GM21723 (cell line): Measurements from ENCODE around the gene ZC3H12A.

ENCODE experiments used
- ATAC-seq: cut with Tn5 transposase; IDR thresholded peaks from one replicate; pipeline ENCODE4 v1.9.1; 2021; ENCODE audit warnings: mild to moderate bottlenecking, moderate library complexity; ENCODE audit not compliant: unreplicated experiment

Gene ZC3H12A

DNA sequence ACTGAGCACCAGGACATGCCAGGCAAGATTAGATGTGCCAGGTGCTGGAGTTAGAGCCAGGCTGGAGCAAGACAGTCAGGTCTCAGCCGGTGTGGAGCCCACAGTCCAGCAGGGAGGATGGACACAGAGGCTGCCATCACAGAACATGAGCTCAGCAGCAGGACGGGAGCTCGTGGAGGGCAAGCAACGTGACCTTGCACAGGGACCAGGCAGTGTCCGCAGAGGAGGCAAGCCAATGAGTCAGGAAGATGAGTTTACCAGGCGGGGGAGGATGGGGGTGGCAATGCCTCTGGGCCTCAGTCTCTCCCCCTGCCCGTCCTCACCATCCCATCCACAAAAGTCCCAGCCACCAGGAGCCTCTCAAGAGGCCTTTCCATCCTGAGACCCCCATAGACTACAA, 20.7 kb upstream of the ZC3H12A start:
- ATAC-seq = no peak

DNA sequence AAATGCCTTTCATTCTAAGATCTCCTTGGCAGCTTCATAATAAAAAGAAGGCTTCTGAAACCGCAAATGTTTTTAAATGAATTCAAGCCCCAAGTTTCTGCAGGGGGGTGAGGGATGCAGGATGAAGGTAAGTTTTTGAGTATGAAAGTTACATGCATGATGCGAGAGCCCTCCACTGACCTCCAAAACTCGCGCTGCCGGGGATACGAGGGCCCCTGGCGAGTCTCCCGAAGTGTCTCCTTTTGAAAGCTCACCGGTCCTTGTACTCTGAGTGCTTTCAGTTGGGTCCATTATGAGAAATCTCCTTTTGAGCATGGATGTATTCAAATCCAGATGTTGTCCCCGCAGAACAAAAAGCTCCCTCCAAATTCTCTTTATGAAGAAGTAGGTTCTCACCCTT, 18.9 kb upstream of the ZC3H12A start:
- ATAC-seq = no peak

DNA sequence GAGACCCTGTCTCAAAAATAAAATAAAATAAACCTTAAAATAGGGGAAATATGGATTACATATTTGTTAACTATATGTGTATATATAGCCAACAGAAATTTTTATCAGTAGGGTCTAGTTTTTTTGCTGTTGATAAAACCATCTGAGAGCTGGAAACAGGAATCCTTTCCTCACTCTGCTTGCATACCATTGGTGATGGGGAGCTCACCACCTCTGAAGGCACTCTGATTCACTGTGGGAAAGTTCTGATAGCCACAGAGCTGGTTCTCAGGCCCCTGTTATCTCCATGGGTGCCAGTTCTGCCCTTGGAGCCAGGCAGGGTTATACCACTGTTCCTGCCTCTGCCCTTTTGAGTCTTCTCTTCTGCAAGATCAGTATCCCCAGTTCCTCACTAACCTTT, 17.8 kb upstream of the ZC3H12A start:
- no peak for ATAC-seq

DNA sequence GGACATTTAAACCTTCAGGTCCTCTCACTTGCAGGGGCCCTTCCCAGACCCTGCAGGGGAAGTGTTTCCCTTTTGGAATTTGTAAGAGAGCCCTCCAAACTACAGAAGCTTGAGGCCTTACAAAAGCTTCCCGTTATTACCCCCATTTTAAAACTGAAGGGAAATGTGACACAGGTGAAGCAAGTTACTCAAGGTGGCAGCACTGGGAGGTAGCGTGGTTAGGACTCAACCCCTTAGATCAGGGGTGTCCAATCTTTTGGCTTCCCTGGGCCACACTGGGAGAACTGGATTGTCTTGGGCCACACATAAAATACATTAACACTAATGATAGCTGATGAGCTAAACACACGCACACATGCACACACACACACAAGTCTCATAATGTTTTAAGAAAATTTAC, 15.8 kb upstream of the ZC3H12A start:
- no peak for ATAC-seq

DNA sequence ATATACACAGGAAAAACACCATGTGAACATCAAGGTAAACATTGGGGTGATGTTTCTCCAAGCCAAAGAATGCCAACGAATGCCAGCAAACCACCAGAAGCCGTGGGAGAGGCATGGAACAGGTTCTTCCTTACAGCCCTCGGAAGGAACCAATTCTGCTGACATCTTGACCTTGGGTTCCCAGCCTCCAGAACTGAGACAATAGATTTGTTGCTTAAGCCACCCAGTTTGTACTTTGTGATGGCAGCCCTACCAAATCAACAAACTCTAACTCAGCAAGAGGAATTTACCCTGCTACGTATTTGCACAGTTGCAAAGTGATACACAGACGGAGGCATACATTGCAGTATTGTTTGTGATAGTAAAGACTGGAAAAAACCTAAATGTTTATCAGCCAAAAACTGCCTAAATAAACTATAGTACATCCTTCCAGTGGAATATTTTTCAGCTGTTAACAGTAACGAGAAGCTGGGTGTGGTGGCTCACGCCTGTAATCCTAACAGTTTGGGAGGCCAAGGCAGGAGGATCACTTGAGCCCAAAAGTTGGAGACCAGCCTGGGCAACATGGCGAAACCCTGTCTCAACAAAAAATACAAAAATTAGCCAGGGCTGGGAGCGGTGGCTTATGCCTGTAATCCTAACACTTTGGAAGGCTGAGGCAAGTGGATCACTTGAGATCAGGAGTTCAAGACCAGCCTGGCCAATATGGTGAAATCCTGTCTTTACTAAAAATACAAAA, 12.5 kb upstream of the ZC3H12A start:
- no peak for ATAC-seq

DNA sequence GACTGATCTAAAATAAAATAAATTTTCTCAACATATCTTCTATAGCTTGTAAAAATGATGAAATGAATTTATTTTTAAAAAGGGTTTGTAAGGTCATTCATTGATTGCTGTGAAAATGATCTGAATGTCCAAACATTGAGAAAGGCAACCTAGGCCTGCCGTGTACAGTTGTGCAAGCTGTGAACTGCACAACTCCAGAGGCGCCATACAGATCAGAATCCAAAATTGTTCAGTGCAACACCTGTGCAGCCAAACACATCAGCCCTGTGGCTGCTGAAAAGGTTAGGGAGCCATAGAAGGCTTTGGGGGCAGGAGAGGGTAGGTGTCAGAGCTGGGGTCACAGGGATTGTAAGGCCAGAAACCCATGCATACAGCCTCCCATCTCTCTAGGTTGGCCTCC, 9.9 kb upstream of the ZC3H12A start:
- ATAC-seq = no peak

DNA sequence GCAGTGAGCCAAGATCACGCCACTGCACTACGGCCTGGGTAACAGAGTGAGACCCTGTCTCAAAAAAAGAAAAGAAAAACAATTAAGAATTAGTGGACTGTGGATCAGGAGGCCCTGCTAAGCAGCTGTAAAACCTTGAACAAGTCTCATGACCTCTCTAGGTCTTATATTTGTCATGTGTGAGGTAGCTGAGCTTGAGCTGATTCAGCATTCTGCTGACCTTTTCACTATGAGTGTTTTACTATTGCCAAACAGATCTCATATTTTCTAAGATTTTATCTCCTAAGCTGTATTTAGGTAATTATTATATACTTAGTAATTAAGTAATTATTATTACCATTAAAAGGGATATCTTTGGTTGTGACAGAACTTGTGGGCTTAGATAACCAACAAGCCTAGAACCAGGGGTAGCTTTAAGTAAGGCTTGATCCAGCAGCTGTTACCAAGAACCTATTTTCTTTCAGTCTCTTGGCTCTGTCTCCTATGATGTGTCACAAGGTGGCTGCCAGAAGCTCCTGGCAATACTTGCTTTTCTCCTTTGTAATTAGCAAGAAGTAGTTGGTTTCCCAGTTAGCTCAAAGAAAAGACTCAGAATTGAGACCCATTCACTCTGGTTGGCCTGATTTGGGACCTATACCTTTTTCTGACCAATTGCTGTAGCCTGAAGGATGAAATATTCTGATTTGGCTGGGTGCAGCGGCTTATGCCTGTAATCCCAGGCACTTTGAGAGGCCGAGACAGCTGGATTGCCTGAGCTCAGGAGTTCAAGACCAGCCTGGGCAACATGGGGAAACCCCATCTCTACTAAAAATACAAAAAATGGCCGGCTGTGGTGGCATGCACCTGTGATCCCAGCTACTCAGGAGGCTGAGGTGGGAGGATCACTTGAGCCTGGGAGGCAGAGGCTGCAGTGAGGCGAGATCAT, 8.5 kb upstream of the ZC3H12A start:
- no peak for ATAC-seq

DNA sequence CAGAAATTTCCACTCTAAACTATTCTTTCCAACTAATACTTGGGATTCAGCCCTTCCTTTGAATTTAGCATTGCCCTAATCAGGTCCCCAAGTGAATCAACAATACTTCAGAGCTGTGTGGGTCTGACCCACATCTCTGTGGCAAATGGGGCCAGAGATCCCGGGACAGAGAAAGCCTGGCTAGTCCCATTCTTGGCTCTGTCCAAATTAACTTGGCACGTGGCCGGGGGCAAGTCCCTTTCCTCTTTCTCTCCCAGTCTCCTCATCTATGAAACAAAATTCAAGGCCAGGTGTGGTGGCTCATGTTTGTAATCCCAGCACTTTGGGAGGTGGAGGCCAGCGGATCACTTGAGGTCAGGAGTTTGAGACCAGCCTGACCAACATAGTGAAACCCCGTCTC, 6.3 kb upstream of the ZC3H12A start:
- ATAC-seq = no peak

DNA sequence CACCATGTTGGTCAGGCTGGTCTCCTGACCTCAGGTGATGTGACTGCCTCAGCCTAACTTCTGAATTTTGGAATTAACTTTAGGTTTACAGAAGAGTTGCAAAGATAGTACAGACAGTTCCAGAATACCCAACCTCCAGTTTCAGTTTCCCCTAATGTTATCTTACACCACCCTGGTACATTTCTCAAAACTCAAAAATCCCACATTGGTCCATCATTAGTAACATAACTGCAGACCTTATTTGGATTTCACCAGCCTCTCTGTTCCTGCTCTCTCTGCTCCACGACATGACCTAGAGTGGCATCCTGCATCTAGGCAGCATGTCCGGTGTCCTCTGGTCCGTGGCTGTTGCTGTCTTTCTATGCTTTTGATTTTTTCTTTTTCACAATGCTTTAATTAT, 5.0 kb upstream of the ZC3H12A start:
- no peak for ATAC-seq

DNA sequence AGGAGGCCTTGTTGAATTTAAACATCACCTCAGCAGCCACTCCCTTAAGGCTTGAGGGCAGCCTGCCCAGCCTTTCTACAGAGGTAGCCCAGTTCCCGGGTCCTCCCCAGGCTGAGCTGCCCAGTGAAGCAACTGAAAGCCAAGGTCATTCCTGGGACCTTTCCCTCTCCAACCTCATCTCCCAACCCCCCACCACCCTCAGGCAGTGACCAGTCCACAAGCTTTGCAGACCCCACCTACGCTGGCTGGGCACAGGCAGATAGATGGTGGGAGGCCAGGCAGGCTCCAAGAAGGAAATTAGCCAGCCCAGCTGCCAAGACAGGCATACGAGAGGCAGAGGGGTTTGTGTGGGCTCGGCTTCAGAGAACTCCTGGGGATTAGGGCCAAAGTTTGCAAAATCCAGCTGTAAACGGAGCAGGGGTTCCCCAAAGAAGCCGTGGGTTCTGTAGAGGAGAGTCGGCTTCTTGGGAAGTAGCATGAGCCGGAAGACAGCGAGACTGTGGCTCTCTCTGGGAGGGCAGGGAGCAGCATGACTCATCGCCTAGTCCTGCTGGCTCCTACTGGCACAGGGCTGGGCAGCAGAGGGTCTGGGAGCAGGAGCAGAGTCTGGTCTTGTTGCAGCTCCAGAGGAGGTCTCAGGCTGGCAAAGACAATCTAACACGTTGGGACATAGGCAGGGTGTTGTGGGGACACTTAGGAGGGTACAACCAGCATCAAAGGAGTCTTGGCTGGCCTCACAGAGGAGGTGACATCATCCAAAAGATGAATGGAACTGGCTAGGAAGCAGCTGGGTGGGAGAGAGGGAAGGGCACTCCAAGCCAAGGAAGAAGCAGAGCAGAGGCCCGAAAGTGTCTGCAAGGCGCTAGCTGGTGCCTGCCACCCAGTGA, 2.8 kb upstream of the ZC3H12A start:
- ATAC-seq = no peak

DNA sequence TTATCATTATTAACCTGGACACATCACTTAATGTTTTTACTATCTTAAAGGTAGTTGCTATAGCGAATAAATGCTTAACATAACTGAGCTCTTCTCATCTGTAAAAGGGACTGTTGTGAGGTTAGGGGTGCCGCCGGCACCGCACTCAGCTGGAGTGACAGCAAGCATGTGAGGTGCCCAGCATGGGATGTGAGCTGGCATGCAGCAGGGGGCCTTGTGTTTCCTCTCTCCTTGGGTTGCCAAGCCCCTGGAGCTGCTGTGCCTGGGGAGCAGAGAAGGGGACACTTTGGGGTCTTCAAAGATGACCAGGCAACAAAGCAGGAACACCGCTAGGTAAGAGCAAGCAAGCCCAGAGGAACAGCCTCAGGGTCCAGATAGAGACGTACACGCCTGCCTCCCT, 2.1 kb upstream of the ZC3H12A start:
- no peak for ATAC-seq

DNA sequence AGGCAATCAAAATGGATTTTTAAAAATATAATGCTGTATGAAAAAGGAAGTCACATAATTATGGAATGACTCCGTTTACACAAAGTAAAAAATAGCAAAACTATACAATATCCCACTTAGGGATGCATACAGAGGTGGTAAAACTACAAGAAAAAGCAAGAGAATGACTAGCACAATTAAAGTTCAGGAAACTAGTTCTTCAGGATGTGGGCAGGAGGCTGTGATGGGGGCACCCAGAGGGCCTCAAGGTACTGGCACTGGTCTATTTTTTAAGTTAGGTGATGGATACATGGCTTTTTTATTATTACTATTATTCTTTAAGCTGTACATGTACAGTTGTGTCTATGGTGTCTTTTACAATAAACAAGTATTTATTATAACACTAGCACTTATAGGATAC, 1.4 kb upstream of the ZC3H12A start:
- ATAC-seq = no peak

DNA sequence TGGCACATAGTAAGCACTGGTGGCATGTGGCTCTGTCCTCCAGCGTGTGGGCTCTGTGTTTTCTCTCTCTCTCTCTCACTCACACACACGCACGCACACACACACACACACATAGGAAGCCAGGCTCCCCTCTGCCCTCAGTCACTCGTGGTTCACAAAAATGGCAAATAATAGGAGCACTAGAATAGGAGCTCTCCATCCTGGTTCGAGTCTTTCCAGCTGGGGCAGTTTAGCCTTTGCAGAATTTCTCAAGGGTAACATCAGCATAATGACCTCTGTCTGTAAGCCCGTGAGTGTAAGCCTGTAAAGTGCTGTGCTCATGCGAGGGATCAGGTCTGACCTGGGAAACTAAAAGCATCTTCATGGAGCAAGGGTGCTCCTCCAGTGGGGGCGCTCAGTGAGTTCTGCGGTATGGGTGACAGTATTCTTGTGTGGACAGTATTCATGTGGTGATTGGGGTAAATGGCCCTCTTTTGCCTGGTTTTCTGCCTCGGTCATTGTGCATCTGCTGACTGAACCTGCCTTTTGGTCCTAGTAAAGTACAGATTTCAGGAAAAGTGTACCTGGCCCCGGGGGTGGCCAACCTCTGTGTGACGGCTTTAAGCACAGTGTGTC, 842 bp upstream of the ZC3H12A start:
- no peak for ATAC-seq

DNA sequence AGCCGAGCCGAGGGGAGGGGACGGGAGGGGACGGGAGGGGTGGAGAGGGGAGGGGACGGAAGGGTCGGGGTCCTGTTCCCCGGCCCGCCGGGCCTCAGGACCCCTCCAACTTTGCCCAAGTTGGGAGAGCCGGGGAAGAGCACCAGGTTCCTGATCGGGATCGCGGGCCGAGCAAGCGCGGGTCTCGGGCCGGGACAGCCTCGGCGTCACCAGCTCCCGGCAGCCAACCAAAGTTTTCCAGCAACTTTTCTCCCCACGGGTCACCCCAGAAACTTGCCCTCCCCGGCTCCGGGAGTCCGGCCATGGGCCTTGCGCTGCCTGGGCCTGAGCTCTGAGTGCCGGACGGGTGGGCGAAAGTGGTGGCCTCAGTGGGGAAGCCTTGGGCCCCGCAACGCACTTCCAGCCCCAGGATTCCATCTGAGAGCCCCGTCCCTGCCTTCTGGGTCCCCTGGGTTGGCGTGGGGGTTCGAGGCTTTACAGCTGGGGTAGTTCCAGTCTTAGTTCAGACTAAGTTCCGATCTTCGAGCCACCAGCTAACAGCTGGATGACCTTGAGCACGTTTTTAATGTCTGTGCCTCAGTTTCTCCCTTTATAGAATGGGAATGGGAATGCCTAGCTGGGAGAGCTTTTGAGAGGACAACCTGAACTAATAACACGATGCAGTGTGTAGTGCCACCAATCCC, 458 bp downstream of the ZC3H12A start:
- no peak for ATAC-seq

DNA sequence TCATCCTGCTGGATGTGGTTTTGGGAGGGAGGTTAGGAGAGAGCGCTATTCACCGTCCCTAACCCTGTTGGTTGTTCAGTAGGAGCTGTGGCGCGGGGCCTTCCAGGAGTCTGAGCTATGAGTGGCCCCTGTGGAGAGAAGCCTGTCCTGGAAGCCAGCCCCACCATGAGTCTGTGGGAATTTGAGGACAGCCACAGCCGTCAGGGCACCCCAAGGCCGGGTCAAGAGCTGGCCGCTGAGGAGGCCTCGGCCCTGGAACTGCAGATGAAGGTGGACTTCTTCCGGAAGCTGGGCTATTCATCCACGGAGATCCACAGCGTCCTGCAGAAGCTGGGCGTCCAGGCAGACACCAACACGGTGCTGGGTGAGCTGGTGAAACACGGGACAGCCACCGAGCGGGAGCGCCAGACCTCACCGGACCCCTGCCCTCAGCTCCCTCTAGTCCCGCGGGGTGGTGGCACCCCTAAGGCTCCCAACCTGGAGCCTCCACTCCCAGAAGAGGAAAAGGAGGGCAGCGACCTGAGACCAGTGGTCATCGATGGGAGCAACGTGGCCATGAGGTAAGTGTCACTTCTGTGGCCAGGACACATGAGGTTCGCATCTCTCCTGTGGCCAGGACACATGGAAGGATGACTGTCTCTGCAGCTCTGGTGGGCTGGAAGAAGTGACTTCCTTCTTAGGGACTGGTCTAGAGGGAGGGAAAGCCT, 1.2 kb downstream of the ZC3H12A start:
- no peak for ATAC-seq

DNA sequence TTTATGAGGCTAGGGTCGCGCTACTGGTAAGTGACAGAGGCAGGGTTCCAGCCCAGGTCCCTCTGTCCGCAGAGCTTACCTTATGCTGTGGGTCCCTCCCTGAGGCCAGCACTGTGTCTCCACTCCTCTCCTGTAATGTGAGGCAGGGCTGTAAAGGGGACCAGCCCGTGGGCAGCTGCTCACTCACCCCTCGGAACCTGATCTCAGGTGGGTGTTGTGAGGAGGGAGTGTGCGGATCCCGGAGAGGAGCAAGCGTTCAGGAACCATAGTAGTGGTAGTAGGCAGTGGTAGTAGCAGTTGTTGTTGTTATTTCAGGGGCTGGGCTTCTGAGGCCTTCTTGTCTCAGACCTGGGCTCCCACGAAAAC, 1.7 kb downstream of the ZC3H12A start:
- no peak for ATAC-seq

DNA sequence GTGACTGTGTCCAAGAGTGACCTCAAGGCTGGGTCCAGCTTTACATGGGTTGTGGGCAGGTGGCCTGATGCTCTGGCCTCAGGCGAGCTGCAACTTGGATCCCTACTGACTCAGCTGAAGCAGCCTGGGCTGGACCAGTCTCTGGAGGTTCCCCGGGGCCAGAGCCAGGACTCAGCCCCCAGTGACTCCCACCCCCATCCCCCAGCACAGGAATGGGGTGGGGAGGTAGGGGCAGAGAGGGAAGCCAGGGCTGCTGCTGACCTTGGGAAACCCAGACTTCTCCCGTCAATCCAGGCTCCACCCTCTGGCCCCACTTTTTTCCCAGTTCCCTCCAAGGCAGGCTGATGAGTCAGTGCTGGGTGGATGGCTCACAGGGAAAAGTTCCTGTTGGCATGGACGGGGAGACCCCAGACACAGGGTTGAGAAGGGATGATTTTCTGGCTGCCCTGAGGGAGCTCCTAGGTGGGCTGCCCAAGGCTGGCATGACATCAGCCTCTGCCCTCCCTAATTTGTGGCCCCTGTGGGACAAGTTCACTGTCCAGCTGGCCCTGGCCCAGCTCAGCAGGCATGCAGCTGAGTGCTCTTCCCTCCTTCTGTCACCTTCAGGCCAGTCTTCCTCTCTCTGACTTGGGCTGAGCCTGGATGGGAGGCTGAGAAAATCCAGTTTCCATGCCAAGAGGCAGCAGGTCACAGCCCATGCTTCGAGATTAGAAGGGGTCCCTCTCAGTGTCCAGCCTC, 2.2 kb downstream of the ZC3H12A start:
- no peak for ATAC-seq

DNA sequence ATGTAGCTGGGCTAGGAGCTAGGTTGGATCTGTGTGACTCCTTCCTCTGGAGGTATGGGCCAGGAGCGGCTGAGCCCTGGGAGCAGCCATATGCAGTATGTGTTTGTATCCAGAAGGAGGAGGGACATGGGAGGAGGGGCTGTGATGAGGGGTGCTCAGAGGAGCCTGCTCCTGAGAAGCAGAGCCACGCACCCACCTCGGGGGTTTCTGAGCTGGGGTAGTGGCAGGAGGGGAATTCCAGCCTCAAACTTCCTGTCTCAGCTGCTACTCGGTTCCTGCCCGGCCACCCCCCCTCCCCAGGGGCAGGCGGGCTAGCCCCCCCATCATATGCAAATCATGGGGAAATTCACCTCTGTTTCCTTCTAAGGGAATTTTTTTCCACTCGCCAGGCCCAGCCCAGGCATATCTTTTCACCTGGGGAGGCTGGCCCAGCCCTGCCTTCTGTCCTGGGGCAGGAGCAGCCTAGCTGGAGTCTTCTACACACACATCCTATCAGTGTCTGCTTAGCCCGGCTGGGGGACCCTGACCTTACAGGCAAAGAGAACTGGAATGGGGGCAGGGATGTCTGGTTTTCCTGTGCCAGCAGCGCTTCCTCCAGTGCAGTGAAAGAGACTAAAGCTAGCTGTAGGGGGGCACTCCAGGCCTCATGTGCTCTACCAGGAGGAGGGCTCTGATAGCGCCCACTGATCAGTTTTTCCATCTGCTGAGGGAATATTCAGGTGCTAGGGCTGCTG, 3.0 kb downstream of the ZC3H12A start:
- peak; percentile 44 for ATAC-seq
